ENCODE measurements around the gene ZBED1. TPM values are rescaled to one million over a fixed set of nuclear protein-coding genes. Genes with fewer than 3 reads are reported as not detected.

The ZBED1 gene
- total and polyA plus RNA-seq, 9 of the 15 experiments (the other 6 are each of a cell fraction or from before 2014, with no cell fraction given): 0.61 to 27.6 (median 13.9) TPM

- TF ChIP-seq ZNF76 (CRISPR knock-in tag; IDR thresholded peaks at IDR 0.05; ENCODE audit: borderline replicate concordance): peak; percentile 95
- TF ChIP-seq BHLHE40 (IDR thresholded peaks at IDR 0.05; ENCODE audit: low read length): peak; percentile 31; the same call in 1 of the 2 replicates
- TF ChIP-seq TCFL5 (CRISPR knock-in tag; conservative IDR thresholded peaks at IDR 0.05): peak; percentile 83
- peak; percentile 84; the same call in 1 of the 2 replicates for TF ChIP-seq HOMEZ (CRISPR knock-in tag; IDR thresholded peaks at IDR 0.05)
- TF ChIP-seq ZBTB26 (CRISPR knock-in tag; IDR thresholded peaks at IDR 0.05): peak; percentile 84; the same call in 1 of the 2 replicates
- TF ChIP-seq TRIM24 (IDR thresholded peaks at IDR 0.05): peak in 1 of 2 experiments; percentile 48; a peak in 1 of 4 replicates
- no peak for TF ChIP-seq ADNP (tag; IDR thresholded peaks at IDR 0.05)
- TF ChIP-seq ZSCAN32 (CRISPR knock-in tag; IDR thresholded peaks at IDR 0.05): peak; percentile 44; the same call in 1 of the 2 replicates
- TF ChIP-seq DEAF1 (CRISPR knock-in tag; IDR thresholded peaks at IDR 0.05): 0 out of 2 replicates have a peak, but pooled peaks have one; percentile 19
- no peak for TF ChIP-seq PCBP2 (IDR thresholded peaks at IDR 0.05; ENCODE audit: low read depth, low read length, poor library complexity, severe bottlenecking)
- peak; percentile 79; the same call in 1 of the 2 replicates for TF ChIP-seq ZNF133 (CRISPR knock-in tag; IDR thresholded peaks at IDR 0.05)
- TF ChIP-seq ZNF592 (IDR thresholded peaks at IDR 0.05): peak; percentile 98
- TF ChIP-seq IRF9 (tag; IDR thresholded peaks at IDR 0.05): peak; percentile 83
- no peak for TF ChIP-seq RBM17 (IDR thresholded peaks at IDR 0.05; ENCODE audit: borderline replicate concordance, low read depth, low read length)
- no peak for TF ChIP-seq PRPF4 (IDR thresholded peaks at IDR 0.05; ENCODE audit: insufficient read depth, low read depth, low read length, poor library complexity, severe bottlenecking)
- TF ChIP-seq EP300 (IDR thresholded peaks at IDR 0.05; ENCODE audit: low read length): 0 out of 2 replicates have a peak, but pooled peaks have one; percentile 11
These were observed 2.1 kb upstream of the ZBED1 start (continued) for GRCh38 chrX:2502668-2503519.
